Measurements from ENCODE around the gene MLLT6. TPM values are rescaled to one million over a fixed set of nuclear protein-coding genes. Genes with fewer than 3 reads are reported as not detected.

The MLLT6 gene
- total RNA-seq, 1 donor from 2014 or later: 20.9 TPM

- Histone ChIP-seq H3K9ac (ENCODE audit: low read length) (no peak overlapping the region), H3K36me3 (ENCODE audit: insufficient read depth, low read length) (peaks cover 11% of the 10 kb centered on the region), H3K27ac (ENCODE audit: low read depth, low read length) (no peak overlapping the region), H3K9me3 (ENCODE audit: insufficient read depth, low read depth, low read length) (no peaks in the 10 kb centered on the region), H3K79me2 (ENCODE audit: insufficient read depth, low read length) (peaks cover 70% of the 10 kb centered on the region), H3K27me3 (ENCODE audit: insufficient read depth, low read length) (no peaks in the 10 kb centered on the region), H2AFZ (ENCODE audit: low read depth, low read length) (no peak overlapping the region), H3K4me1 (ENCODE audit: insufficient read depth, low read length) (peaks cover 17% of the 10 kb centered on the region), H4K20me1 (ENCODE audit: insufficient read depth, low read length) (peaks cover 84% of the 10 kb centered on the region), H3K4me2 (ENCODE audit: low read length) (no peak overlapping the region), H3K4me3 (ENCODE audit: insufficient read depth, low read depth, low read length) (no peak overlapping the region)
- DNase-seq (ENCODE audit: low read depth): no peak
- Mint-ChIP-seq H3K27me3 (ENCODE audit: low read depth, unreplicated experiment) (no peaks in the 10 kb centered on the region), H3K9me3 (ENCODE audit: unreplicated experiment) (no peaks in the 10 kb centered on the region), H3K27ac (ENCODE audit: unreplicated experiment) (no peak overlapping the region), H3K4me3 (ENCODE audit: unreplicated experiment) (no peak overlapping the region), H3K4me1 (ENCODE audit: low read depth, unreplicated experiment) (peaks cover 25% of the 10 kb centered on the region), H3K36me3 (ENCODE audit: low read depth, unreplicated experiment) (peaks cover 7% of the 10 kb centered on the region)
- TF ChIP-seq CTCF (IDR thresholded peaks at IDR 0.05; ENCODE audit: insufficient read depth, low read depth, low read length): no peak
- FAIRE-seq: no peak
These were observed 35.7 kb downstream of the MLLT6 start for GRCh38 chr17:38740806-38741205.

- Histone ChIP-seq H3K4me3 (ENCODE audit: insufficient read depth, low read depth, low read length) (no peak overlapping the region), H2AFZ (ENCODE audit: low read depth, low read length) (no peak overlapping the region), H3K27ac (ENCODE audit: low read depth, low read length) (no peak overlapping the region), H3K27me3 (ENCODE audit: insufficient read depth, low read length) (no peaks in the 10 kb centered on the region), H3K9me3 (ENCODE audit: insufficient read depth, low read depth, low read length) (no peaks in the 10 kb centered on the region), H3K9ac (ENCODE audit: low read length) (peak overlapping the region; percentile 53), H4K20me1 (ENCODE audit: insufficient read depth, low read length) (peaks cover 84% of the 10 kb centered on the region), H3K4me2 (ENCODE audit: low read length) (no peak overlapping the region), H3K36me3 (ENCODE audit: insufficient read depth, low read length) (peaks cover 11% of the 10 kb centered on the region), H3K4me1 (ENCODE audit: insufficient read depth, low read length) (peaks cover 23% of the 10 kb centered on the region), H3K79me2 (ENCODE audit: insufficient read depth, low read length) (peaks cover 77% of the 10 kb centered on the region)
- peaks cover 32% of the 10 kb centered on the region for H3K4me1 Mint-ChIP-seq (ENCODE audit: low read depth, unreplicated experiment)
- peaks cover 7% of the 10 kb centered on the region for H3K36me3 Mint-ChIP-seq (ENCODE audit: low read depth, unreplicated experiment)
- peaks cover 2% of the 10 kb centered on the region for H3K9me3 Mint-ChIP-seq (ENCODE audit: unreplicated experiment)
- no peak overlapping the region for H3K27ac Mint-ChIP-seq (ENCODE audit: unreplicated experiment)
- TF ChIP-seq CTCF (IDR thresholded peaks at IDR 0.05; ENCODE audit: insufficient read depth, low read depth, low read length) (no peak), EZH2 (IDR thresholded peaks at IDR 0.05; ENCODE audit: insufficient read depth, low read length) (no peak)
- no peaks in the 10 kb centered on the region for H3K27me3 Mint-ChIP-seq (ENCODE audit: low read depth, unreplicated experiment)
- no peak overlapping the region for H3K4me3 Mint-ChIP-seq (ENCODE audit: unreplicated experiment)
- DNase-seq (ENCODE audit: low read depth) (no peak), FAIRE-seq (no peak)
These were observed 36.4 kb downstream of the MLLT6 start for GRCh38 chr17:38741461-38741860.

GRCh38 chr17:38741921-38742410 lies 36.9 kb downstream of the MLLT6 start:
- H3K79me2 ChIP-seq (ENCODE audit: insufficient read depth, low read length): peaks cover 82% of the 10 kb centered on the region
- peak overlapping the region; percentile 54 for H3K4me2 ChIP-seq (ENCODE audit: low read length)
- Mint-ChIP-seq H3K27me3 (ENCODE audit: low read depth, unreplicated experiment) (no peaks in the 10 kb centered on the region), H3K36me3 (ENCODE audit: low read depth, unreplicated experiment) (peaks cover 7% of the 10 kb centered on the region), H3K4me3 (ENCODE audit: unreplicated experiment) (no peak overlapping the region), H3K4me1 (ENCODE audit: low read depth, unreplicated experiment) (peaks cover 35% of the 10 kb centered on the region), H3K9me3 (ENCODE audit: unreplicated experiment) (peaks cover 2% of the 10 kb centered on the region), H3K27ac (ENCODE audit: unreplicated experiment) (peak overlapping the region; percentile 70)
- DNase-seq (ENCODE audit: low read depth) (no peak), FAIRE-seq (no peak)
- H3K27me3 ChIP-seq (ENCODE audit: insufficient read depth, low read length): no peaks in the 10 kb centered on the region
- no peaks in the 10 kb centered on the region for H3K9me3 ChIP-seq (ENCODE audit: insufficient read depth, low read depth, low read length)
- peak overlapping the region; percentile 50 for H3K27ac ChIP-seq (ENCODE audit: low read depth, low read length)
- H3K4me1 ChIP-seq (ENCODE audit: insufficient read depth, low read length): peaks cover 28% of the 10 kb centered on the region
- peaks cover 11% of the 10 kb centered on the region for H3K36me3 ChIP-seq (ENCODE audit: insufficient read depth, low read length)
- H3K9ac ChIP-seq (ENCODE audit: low read length): peak overlapping the region; percentile 53
- no peak overlapping the region for H3K4me3 ChIP-seq (ENCODE audit: insufficient read depth, low read depth, low read length)
- H2AFZ ChIP-seq (ENCODE audit: low read depth, low read length): no peak overlapping the region
- TF ChIP-seq EZH2 (IDR thresholded peaks at IDR 0.05; ENCODE audit: insufficient read depth, low read length) (no peak), CTCF (IDR thresholded peaks at IDR 0.05; ENCODE audit: insufficient read depth, low read depth, low read length) (no peak)
- peaks cover 89% of the 10 kb centered on the region for H4K20me1 ChIP-seq (ENCODE audit: insufficient read depth, low read length)

Data from astrocyte (in vitro differentiated cells and primary cell).